Measurements from ENCODE around the gene MBOAT2. TPM values are rescaled to one million over a fixed set of nuclear protein-coding genes. Genes with fewer than 3 reads are reported as not detected.
"Not testable (repeated sequence)": the region's sequence is repeated elsewhere in the genome, so short reads cannot be mapped to it uniquely, and the experiment has no call there.

Gene MBOAT2
- polyA plus RNA-seq (ENCODE audit: insufficient read length in 3 of 3) = 10 to 100 TPM; 53.0 to 71.6 (median 70.2) TPM
- long read RNA-seq, donor 1, full-length matches to known transcripts = 10 of 15 reads
- long read RNA-seq, donor 1, partial matches to known transcripts = 5 of 15 reads
- long read RNA-seq, donor 1, other reads (novel, unspliced or antisense) = 0 of 15 reads
- long read RNA-seq, donor 2, full-length matches to known transcripts = 6 of 11 reads
- long read RNA-seq, donor 2, partial matches to known transcripts = 5 of 11 reads
- long read RNA-seq, donor 2, other reads (novel, unspliced or antisense) = 0 of 11 reads
- long read RNA-seq, donor 3, full-length matches to known transcripts = 5 of 5 reads
- long read RNA-seq, donor 3, partial matches to known transcripts = 0 of 5 reads
- long read RNA-seq, donor 3, other reads (novel, unspliced or antisense) = 0 of 5 reads
- long read RNA-seq, donor 4, full-length matches to known transcripts = 7 of 7 reads
- long read RNA-seq, donor 4, partial matches to known transcripts = 0 of 7 reads
- long read RNA-seq, donor 4, other reads (novel, unspliced or antisense) = 0 of 7 reads
- long read RNA-seq, donor 5, full-length matches to known transcripts = 1 of 1 reads
- long read RNA-seq, donor 5, partial matches to known transcripts = 0 of 1 reads
- long read RNA-seq, donor 5, other reads (novel, unspliced or antisense) = 0 of 1 reads
- long read RNA-seq, donor 6, full-length matches to known transcripts = 3 of 3 reads
- long read RNA-seq, donor 6, partial matches to known transcripts = 0 of 3 reads
- long read RNA-seq, donor 6, other reads (novel, unspliced or antisense) = 0 of 3 reads
- long read RNA-seq, donor 7, full-length matches to known transcripts = 10 of 10 reads
- long read RNA-seq, donor 7, partial matches to known transcripts = 0 of 10 reads
- long read RNA-seq, donor 7, other reads (novel, unspliced or antisense) = 0 of 10 reads
- long read RNA-seq, donor 8, full-length matches to known transcripts = 2 of 2 reads
- long read RNA-seq, donor 8, partial matches to known transcripts = 0 of 2 reads
- long read RNA-seq, donor 8, other reads (novel, unspliced or antisense) = 0 of 2 reads
- long read RNA-seq, donor 9, full-length matches to known transcripts = 6 of 6 reads
- long read RNA-seq, donor 9, partial matches to known transcripts = 0 of 6 reads
- long read RNA-seq, donor 9, other reads (novel, unspliced or antisense) = 0 of 6 reads
- long read RNA-seq, donor 10, full-length matches to known transcripts = 6 of 13 reads
- long read RNA-seq, donor 10, partial matches to known transcripts = 7 of 13 reads
- long read RNA-seq, donor 10, other reads (novel, unspliced or antisense) = 0 of 13 reads
- long read RNA-seq, donor 11, full-length matches to known transcripts = 8 of 8 reads
- long read RNA-seq, donor 11, partial matches to known transcripts = 0 of 8 reads
- long read RNA-seq, donor 11, other reads (novel, unspliced or antisense) = 0 of 8 reads
- long read RNA-seq, donor 12, full-length matches to known transcripts = 17 of 22 reads
- long read RNA-seq, donor 12, partial matches to known transcripts = 5 of 22 reads
- long read RNA-seq, donor 12, other reads (novel, unspliced or antisense) = 0 of 22 reads
- long read RNA-seq, donor 13, full-length matches to known transcripts = 6 of 6 reads
- long read RNA-seq, donor 13, partial matches to known transcripts = 0 of 6 reads
- long read RNA-seq, donor 13, other reads (novel, unspliced or antisense) = 0 of 6 reads
- long read RNA-seq, donor 14 = 0 reads
- long read RNA-seq, donor 15, partial matches to known transcripts = 5 of 7 reads
- long read RNA-seq, donor 15, other reads (novel, unspliced or antisense) = 0 of 7 reads
- long read RNA-seq, donor 16, full-length matches to known transcripts = 12 of 20 reads
- long read RNA-seq, donor 16, partial matches to known transcripts = 8 of 20 reads
- long read RNA-seq, donor 16, other reads (novel, unspliced or antisense) = 0 of 20 reads

- peak; percentile 94 for DNase-seq
Measured at GRCh38 chr2:9003616-9004337, at the start of gene MBOAT2. TSS of gene MBOAT2 (minus strand) at chr2:9003684. CDS start at chr2:9003614, 70 bp downstream.

GRCh38 chr2:9052821-9053533 lies 49.5 kb upstream of the MBOAT2 start:
- DNase-seq = no peak

- not testable (repeated sequence) for DNase-seq
Measured at GRCh38 chr2:9051451-9051850, 48.0 kb upstream of the MBOAT2 start.

- no peak for DNase-seq
Measured at GRCh38 chr2:9050122-9050809, 46.8 kb upstream of the MBOAT2 start.

- DNase-seq = no peak
Measured at GRCh38 chr2:9045595-9045994, 42.1 kb upstream of the MBOAT2 start.

GRCh38 chr2:9043491-9043890 lies 40.0 kb upstream of the MBOAT2 start:
- DNase-seq = not testable (repeated sequence)

- DNase-seq = no peak
Measured at GRCh38 chr2:9037166-9037565, 33.7 kb upstream of the MBOAT2 start.

GRCh38 chr2:9033385-9034168 lies 30.1 kb upstream of the MBOAT2 start:
- DNase-seq = no peak

GRCh38 chr2:9032536-9033255 lies 29.2 kb upstream of the MBOAT2 start:
- DNase-seq = no peak

- no peak for DNase-seq
Measured at GRCh38 chr2:9032121-9032520, 28.6 kb upstream of the MBOAT2 start.

GRCh38 chr2:9031246-9031645 lies 27.8 kb upstream of the MBOAT2 start:
- no peak for DNase-seq

GRCh38 chr2:9030841-9031240 lies 27.4 kb upstream of the MBOAT2 start:
- no peak for DNase-seq

GRCh38 chr2:9030190-9030589 lies 26.7 kb upstream of the MBOAT2 start:
- DNase-seq = no peak

- DNase-seq = no peak
Measured at GRCh38 chr2:9029721-9030120, 26.2 kb upstream of the MBOAT2 start.

- no peak for DNase-seq
Measured at GRCh38 chr2:9027884-9028283, 24.4 kb upstream of the MBOAT2 start.

- DNase-seq = no peak
Measured at GRCh38 chr2:9025746-9026145, 22.3 kb upstream of the MBOAT2 start.

- DNase-seq = no peak
Measured at GRCh38 chr2:9024575-9024974, 21.1 kb upstream of the MBOAT2 start.
